ENCODE results near the gene MS4A5.

The MS4A5 gene

GRCh38 chr11:60429272-60429671, at the start of gene MS4A5:
Gene MS4A5, plus strand, starts transcription at chr11:60429572. Its CDS starts 103 bp downstream, at chr11:60429675.
- Histone ChIP-seq H3K27ac (no peak within 1 kb of the TSS), H3K9me3 (no peaks in the 10 kb centered on the region), H3K36me3 (no peaks in the 10 kb centered on the region), H3K4me1 (ENCODE audit: control insufficient read depth in 1 of 2, insufficient read depth in 1 of 2, low read depth in 1 of 2, low read length in 1 of 2) (no peaks in the 10 kb centered on the region), H3K27me3 (no peaks in the 10 kb centered on the region), H3K4me3 (ENCODE audit: low read depth in 1 of 2, low read length in 1 of 2) (no peak within 1 kb of the TSS)
- TF ChIP-seq CTCF (IDR thresholded peaks at IDR 0.05): no peak

DNA sequence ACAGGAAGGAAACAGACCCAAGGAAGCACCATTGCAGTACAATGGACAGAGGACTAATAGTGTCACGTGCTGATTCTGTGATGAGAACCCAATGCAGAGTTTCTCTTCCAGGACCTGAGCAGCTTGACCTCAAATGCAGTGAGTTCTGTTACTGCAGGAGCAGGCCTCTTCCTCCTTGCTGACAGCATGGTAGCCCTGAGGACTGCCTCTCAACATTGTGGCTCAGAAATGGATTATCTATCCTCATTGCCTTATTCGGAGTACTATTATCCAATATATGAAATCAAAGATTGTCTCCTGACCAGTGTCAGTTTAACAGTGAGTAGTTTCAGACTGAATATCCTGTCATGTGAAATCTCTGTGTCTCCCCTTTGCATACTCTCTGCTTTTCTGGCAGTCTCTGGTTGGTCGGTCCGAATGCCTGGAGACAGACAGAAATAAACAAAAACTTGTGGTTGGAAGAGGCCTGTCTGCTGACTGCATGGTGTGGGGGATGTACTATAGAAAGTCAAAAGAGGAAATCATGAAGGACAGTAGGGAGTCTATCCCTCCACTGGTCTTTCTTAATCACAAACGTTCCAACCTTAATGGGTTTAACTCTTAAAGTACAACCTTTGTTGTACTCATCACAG, 40.0 kb upstream of the MS4A5 start:
- Histone ChIP-seq H3K27ac (no peak overlapping the region), H3K27me3 (no peaks in the 10 kb centered on the region), H3K36me3 (no peaks in the 10 kb centered on the region), H3K9me3 (no peaks in the 10 kb centered on the region), H3K4me3 (ENCODE audit: low read depth in 1 of 2, low read length in 1 of 2) (no peak overlapping the region), H3K4me1 (ENCODE audit: control insufficient read depth in 1 of 2, insufficient read depth in 1 of 2, low read depth in 1 of 2, low read length in 1 of 2) (peaks cover 14 to 25% of the 10 kb centered on the region in 2 experiments)
- TF ChIP-seq CTCF (IDR thresholded peaks at IDR 0.05): no peak

DNA sequence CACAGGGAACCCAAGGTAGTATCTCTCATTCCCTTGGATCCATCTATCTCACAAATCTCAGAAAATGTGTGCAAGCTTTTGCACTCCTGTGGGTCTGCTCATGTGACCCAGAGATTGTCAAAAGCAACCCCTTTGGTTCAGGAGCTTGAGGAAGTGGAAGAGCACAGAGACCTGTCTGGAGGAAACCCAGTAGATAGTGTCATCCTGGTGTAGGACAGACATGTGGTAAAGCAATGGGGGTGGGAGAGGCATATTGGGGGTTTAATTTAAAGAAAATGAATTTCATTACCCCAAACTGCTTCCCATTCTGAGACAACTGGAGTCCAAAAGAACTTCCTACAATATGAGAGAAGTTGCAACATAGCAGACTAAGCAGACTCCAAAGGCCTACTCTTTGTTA, 39.0 kb upstream of the MS4A5 start:
- Histone ChIP-seq H3K4me3 (ENCODE audit: low read depth in 1 of 2, low read length in 1 of 2) (no peak overlapping the region), H3K27me3 (no peaks in the 10 kb centered on the region), H3K9me3 (no peaks in the 10 kb centered on the region), H3K36me3 (no peaks in the 10 kb centered on the region), H3K4me1 (ENCODE audit: control insufficient read depth in 1 of 2, insufficient read depth in 1 of 2, low read depth in 1 of 2, low read length in 1 of 2) (peaks cover 14 to 22% of the 10 kb centered on the region in 2 experiments), H3K27ac (no peak overlapping the region)
- no peak for TF ChIP-seq CTCF (IDR thresholded peaks at IDR 0.05)

DNA sequence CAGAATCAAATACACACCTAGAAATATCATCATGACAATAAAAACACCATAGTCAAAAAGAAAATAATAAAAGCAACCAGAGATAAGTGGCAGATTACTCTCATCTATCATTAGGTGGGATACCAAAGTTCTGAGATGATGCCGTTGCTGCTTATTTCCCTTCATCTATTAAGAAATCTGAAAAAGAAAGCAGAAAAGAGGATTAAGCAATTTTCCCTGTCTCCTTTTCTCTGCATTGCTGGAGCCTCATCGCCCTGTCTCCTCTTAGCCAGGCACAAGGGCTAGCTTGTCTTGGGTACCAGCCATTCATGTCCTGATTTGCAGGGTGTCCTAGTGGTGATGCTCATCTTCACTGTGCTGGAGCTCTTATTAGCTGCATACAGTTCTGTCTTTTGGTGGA, 37.0 kb upstream of the MS4A5 start:
- H3K27me3 ChIP-seq: no peaks in the 10 kb centered on the region
- no peak for TF ChIP-seq CTCF (IDR thresholded peaks at IDR 0.05)
- no peak overlapping the region for H3K27ac ChIP-seq
- no peaks in the 10 kb centered on the region for H3K9me3 ChIP-seq
- H3K4me3 ChIP-seq (ENCODE audit: low read depth in 1 of 2, low read length in 1 of 2): no peak overlapping the region
- no peaks in the 10 kb centered on the region for H3K36me3 ChIP-seq
- peaks cover 21 to 28% of the 10 kb centered on the region in 2 experiments for H3K4me1 ChIP-seq (ENCODE audit: control insufficient read depth in 1 of 2, insufficient read depth in 1 of 2, low read depth in 1 of 2, low read length in 1 of 2)

DNA sequence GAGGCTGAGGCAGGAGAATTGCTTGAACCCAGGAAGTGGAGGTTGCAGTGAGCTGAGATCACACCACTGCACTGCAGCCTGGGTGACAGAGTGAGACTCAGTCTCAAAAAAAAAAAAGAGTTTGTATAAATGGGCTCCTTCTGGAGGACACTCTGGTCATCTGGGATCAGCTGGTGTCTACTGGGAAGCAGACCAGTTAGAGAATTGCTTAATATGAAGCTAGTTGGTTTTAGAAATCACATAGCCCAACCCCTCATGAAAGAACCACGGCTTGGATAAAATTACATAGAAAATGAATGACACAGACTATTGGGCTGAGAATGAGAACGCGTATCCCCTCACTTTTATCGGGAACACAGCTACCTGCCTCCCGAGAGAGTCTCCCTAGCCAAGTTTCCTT, 36.4 kb upstream of the MS4A5 start:
- Histone ChIP-seq H3K4me3 (ENCODE audit: low read depth in 1 of 2, low read length in 1 of 2) (no peak overlapping the region), H3K27me3 (no peaks in the 10 kb centered on the region), H3K4me1 (ENCODE audit: control insufficient read depth in 1 of 2, insufficient read depth in 1 of 2, low read depth in 1 of 2, low read length in 1 of 2) (peaks cover 21 to 31% of the 10 kb centered on the region in 2 experiments), H3K9me3 (no peaks in the 10 kb centered on the region), H3K27ac (no peak overlapping the region), H3K36me3 (no peaks in the 10 kb centered on the region)
- TF ChIP-seq CTCF (IDR thresholded peaks at IDR 0.05): no peak
